Activated T-helper 9 cell treated with anti-CD3 and anti-CD28 coated beads, Interleukin-2, amount 50 U/mL, for 16 hours (primary cell): Measurements from ENCODE around the gene SOX6.

Experiments
- DNase-seq: peaks from one replicate; pipeline ENCODE4 v3.0.0-alpha.2; 2020; ENCODE audit warnings: low read depth

Gene SOX6

DNA sequence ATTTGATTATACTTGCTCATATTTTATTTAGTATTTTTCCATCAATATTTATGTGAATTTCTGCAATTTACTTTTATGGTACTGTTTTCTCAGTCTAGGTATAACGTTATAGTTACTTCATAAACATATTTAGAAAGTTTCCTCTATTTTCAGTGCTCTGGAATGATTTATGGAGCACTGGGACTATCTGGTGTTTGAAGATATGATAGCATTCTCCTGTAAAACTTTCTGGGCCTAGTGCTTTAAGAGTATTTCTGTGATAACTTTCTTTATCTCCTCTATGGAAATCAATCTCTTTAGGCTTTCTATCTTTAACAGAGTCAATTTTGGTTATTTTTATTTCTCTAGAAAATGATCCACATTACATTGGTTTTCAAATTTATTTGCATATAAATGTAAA lies 85.1 kb downstream of the SOX6 start:
- DNase-seq, result no peak

DNA sequence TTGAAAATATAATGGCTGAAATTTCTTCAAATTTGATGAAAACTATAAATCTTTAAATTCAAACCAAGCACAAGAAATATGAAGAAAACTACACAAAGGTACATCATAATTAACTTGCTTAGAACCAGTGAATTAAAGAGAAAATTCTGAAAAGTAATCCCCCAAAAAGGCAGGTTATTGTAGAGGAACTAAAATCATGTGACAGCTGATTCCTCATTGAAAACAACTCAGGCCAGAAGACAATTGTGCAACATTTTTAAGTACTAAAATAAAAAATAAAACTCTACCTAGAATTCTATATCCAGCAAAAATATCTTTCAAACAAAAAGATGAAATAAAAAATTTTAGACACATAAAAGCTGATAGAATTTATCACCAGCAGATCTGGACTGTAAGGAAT lies 90.3 kb downstream of the SOX6 start:
- no peak for DNase-seq

DNA sequence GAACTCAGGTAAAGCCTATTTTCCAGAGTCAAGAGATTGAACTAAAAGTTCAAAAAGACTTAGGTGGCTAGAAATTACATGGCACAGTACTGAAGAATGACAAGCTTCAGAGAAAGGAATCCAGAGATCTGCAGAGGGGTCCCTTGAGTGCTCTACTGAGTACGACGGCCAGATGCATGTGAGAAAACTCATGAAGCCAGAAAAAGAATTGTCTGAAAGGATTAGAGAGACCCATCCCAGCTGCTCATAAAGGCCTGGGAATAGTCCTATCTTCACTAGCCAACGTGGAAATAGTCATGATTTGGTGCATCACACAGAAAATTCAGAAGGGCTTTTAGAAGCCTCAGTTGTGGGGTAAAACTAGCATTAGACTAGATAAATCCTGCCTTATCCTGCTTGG lies 91.3 kb downstream of the SOX6 start:
- no peak for DNase-seq

DNA sequence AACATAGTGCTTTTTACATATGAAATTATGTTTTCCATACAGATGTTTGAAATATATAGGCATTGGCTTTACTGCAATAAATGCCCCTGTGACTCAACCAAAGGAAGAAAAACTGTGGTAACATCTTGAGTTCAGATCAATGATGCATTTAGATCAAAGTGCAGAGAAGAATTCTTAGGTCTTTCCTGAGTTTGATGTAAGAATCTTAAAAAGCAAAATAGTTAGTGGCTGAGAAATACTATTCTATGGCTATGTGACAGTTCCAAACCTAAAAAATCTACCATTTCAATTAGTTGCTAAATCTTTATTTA lies 93.7 kb downstream of the SOX6 start:
- DNase-seq, result no peak

DNA sequence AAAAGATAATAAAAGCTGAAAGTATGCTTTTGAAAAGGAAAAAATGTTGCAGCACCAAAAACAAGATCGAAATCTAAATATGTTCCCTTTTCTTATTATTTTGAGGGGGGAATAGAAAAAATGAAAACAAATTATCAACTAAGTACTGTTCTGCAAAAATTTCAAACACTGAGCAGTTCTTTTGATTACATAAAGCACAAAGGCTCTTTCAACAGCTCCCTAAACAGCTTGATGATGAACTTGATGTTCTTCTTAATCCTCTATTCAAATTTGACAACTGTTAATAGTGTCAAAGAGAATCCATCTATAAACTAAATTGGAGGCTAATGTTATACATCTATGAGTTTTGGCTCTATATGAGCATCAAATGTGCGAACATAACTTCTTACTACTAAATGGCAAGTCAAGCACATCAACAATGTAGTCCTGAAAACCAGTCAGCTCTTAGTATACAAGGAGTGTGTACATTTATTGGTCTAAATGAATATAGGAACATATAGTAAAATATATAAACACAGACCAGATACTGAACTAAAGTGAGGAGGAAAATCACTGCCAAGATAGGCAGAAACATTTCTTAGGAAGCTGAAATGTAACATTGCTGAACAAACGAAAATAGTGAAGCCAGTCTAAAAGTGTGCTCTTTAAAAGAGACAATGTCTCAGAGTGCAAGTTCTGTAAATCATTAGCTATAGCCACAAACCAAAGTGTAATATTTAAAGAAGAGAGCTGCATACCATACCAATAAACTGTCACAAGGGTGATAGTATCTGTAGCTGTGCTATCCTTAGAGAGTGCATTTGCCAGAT lies 94.3 kb downstream of the SOX6 start:
- DNase-seq, result no peak

DNA sequence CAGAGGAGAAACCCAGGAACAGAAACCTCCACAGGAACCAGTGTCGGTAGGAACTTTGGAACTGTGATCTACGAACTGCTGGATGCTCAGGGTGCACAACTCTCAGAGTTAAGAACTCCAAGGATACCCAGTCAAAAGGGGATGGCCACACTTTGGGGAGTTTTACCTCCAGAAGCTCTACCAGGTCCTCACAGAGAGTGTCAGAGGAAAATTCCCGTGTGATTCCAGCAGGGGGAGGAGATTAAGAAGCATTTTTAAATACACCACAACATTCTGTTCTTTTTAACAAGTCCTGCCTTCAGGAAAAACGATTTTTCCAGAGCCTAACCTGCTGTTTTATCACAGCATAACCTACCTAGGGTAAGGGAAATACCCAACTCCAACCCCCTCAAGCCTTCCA lies 104.0 kb downstream of the SOX6 start:
- DNase-seq, result no peak

DNA sequence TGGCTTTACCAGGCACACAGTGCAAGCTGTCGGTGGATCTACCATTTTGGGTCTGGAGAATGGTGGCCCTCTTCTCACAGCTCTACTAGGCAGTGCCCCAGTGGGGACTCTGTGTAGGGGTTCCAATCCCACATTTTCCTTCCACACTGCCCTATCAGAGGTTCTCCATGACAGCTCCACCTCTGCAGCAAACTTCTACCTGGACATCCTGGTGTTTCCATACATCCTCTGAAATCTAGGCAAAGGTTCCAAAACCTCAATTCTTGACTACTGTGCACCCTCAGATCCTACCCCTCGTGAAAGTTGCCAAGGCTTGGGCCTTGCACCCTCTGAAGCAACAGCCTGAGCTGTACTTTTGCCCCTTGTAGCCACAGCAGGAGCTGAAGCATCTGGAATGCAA lies 108.1 kb downstream of the SOX6 start:
- no peak for DNase-seq

DNA sequence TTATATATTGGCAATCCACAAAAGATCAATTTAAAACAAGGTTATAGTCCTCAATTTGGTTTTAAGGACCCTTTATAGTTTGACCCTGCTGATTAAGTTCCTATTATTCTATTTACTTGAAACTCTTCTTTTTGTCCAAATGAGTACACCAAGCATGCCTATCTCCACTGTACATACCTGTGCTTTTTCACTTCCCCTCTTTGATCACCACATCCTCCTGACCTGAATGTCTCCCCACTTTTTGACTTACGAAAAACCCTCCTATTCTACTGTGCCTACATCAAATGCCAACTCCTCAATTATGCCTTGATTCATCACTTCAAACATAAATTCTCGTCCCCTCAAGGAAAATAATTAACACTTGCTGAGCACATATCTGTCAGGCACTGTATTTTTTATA lies 113.5 kb downstream of the SOX6 start:
- no peak for DNase-seq

DNA sequence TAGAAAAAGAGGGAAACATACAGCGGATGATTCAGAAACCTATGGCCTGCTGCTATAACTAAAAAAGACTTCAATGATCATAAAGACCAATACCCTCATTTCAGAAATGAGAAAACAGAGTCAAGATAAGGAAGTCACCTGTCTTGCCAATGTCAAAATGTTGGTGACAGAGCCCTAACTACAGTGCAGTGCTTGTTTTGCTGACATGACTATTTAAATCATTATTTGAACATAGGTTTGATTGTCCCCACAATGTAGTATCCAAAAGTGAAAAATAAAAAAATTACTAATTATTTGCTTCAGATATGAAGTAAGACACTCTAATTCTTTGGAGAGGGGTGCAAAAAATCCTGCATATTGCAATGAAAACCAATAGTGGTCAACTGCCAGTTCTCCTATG lies 115.7 kb downstream of the SOX6 start:
- DNase-seq, result no peak

DNA sequence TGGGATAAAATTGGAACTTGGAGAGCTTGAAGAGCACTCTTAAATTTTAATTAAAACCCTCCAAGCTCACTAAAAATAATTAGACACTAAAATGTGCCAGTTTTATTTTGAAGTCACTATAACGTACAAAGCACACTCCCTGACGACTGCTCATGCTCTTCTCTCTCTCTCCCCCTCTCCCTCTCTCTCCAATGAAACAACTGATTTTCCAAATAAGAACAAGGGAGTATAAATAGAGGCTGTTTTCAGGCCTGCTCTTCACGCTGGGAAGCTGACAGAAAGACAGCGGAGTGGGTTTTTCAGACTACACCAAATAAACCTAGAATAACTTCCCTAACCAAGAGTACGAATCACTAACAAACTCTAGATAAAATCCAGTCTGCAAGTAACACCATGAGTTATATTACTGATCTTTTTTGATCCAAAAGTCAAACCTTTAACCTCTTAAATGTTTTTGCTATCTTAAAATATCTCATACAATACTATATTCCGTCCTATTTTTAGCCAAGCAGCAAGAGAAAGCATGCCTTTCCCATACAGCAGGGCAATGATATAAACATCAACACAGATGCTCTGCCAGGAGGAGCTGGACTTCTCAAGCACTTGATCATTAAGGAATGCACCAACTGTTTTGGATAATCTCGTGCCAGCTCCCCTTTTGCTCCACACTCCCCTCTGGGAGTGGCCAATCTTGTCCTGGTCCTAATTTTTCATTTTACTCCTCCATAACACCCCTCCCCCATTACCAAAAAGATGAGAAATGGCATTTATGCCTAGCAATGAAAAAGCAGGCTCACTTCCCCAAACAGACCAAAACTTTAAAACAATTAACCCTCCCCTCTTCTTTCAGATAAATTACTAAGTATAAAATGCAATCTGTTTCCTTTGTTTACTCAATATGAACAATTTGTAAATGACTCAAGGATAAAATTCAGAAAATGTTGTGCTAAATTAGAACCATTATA lies 116.9 kb downstream of the SOX6 start:
- no peak for DNase-seq

DNA sequence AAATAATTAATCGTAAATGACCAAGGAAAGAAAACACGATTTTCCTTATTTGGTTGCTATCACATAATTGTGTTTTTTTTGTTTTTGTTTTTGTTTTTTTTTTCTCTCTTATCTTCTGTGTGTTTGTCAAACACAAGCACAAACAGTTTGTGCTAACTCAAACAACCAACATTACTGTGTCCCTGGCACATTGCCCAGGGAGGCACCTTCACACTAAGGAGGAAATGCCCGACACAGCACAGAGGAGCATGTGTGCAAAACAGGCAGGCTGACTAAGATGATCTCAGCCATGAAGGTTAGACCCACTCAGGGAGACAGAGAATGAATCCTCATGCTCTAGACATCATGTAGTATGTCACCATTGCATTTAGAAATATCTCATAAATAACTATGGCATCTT lies 130.1 kb downstream of the SOX6 start:
- DNase-seq, result no peak

DNA sequence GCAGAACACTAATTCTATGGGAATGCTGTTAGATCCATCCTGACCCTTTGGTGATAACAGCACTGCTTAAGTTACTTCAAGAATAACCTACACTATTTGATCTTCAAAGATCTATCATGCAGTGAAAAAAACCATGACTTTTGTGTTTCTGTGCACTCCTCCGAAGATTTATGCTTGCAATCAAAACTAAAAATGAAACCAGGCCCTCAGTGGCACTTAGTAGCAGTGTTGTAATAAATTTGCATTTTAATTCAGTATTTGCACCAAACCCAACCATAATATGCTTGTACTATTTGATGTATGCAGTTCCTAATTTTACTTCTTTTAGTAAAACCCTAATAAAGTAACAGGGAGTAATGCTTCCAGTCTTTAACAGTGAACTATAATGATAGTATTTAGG lies 130.7 kb downstream of the SOX6 start:
- DNase-seq, result no peak

DNA sequence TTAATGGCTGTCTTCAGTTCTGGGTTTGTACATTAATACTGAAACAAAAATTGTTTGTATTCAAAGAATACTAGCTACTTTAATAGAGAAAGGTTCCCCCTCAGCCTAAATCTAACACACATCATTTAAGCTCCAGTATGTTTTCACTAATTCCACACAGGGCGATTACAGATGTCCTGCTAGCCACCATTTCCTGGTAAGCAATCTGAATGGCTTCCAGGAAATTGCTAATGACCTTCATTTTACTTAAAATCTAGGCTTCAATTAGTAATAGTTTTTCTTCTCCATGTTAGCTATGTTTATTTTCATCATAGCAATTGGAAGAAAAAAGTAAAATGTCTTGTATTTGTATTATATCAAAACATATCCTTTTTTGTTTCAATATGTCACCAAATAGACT lies 132.8 kb downstream of the SOX6 start:
- no peak for DNase-seq

DNA sequence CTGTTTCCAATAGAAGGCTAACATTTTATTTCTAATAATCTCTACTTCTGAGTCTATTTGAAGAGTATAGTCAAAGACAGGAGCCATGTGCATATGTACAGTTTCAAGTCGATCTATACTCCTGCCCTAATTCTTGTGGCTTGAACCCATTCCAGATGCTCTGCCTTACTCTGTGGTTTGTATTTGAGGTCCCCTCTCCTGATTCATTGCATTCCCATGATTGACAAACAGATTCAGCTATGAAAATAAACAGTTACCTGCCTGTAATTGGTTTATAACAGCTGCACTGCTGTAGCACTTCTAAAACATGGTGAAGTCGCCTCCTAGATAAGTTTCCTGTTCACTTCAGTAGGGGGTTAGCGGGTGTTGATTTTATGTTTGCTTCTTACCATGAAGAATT lies 138.7 kb downstream of the SOX6 start:
- no peak for DNase-seq

DNA sequence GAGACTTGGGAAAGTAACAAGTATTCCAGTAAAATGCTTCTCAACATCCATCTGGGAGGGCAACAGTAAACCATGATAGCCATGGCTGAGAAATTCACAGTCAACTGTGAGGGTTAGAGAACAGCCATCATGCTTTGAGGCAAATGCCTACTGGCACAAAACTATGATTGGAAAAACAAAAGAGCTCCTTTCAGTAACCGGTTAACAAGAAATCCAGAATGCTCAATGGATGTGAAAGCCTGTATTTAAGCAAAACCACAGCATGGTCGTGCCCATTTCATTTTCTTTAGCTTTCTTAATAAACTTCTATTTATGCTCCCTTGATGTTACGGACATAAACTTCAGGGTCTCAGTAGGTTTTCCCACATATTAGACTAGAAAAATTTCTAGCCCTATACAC lies 139.5 kb downstream of the SOX6 start:
- no peak for DNase-seq

DNA sequence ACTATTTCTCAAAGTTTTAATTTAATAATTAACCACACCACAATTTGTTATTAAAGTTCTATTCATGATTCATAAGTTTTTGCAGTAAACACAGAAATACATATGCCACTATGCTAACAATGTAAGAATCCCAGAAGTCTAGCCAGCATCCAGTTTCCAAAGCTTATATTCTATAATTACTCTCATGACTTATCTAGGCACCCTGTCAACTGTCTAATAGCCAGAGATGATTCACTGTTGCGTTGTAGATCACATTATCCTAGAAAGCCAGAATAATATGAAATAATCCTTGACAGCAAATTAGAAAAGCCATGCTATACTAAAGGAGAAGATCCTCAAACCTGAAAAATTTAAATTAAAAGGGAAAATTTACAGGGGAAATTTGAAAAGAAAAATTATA lies 141.0 kb downstream of the SOX6 start:
- no peak for DNase-seq

DNA sequence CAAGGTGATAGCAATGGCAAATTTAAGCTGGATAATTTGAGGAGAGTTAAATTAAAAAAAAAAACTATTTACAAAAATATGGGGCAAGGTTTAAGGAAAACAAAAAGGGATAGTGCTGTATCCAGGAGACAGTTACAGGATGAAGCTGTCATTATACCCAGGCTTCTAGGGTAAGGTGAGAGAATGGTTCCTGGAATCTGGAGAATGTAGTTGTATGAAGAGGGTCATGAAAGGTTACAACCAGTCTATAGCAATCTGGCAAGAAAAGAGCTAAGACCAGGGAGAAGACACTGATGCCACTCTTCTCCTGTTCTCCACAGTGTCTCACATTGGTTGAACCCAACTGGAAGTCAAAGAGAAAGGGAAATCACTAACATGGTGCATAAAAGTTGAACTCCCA lies 144.9 kb downstream of the SOX6 start:
- DNase-seq, result no peak

DNA sequence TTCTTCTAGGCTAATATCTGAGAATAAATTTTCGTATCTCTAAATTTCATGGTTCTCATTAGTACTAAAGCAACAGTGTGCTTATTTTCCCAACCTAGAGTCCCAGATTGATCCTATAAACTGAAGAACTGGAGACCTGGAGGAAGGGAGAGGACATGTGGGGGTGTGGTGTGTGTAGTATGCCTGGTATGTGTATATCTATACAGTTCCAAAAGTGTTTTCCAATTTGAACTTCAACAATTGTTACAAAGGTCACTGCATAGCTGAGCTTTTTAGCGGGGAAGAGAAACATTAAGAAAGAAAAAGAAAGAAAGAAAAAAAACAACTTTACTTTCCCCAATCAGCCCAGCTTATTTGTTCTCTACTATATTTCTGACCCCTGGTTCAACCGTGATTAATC lies 152.1 kb downstream of the SOX6 start:
- no peak for DNase-seq

DNA sequence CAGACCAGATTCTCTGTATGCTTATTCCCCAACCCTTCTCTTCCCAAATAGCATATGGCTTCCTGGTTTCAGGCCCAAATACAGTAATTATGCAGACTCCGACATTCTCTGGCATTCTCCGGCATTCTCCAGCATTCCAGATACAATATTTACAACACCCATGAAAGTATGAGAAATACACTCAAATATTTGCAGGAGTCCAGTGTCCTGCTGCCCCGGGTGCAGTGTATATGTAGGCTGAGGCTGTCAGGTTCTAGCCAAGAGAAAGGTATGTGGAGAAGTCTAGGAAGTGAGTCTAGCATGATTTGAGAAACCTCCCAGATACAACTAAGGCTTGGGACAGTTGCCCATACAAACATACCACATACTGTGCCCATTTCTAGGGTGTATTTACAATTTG lies 160.7 kb downstream of the SOX6 start:
- no peak for DNase-seq

DNA sequence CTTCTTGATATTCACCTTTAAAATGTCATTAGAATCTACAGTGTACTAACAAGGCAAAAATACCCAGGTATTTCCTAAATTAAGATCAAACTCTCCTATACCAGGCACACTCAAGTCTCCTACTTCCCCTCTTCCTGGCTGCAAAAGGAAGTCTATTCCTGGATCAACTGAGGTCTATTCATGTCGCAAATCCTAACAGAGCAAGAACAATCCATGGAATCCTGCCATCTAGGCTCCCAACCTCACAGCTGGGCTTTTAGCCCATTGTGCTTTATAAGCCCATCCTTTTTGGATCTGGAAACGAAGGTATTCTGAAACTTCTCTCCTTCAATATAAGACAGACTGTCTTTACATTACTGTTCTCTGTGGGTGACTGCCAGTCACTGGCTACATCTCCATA lies 161.8 kb downstream of the SOX6 start:
- no peak for DNase-seq

DNA sequence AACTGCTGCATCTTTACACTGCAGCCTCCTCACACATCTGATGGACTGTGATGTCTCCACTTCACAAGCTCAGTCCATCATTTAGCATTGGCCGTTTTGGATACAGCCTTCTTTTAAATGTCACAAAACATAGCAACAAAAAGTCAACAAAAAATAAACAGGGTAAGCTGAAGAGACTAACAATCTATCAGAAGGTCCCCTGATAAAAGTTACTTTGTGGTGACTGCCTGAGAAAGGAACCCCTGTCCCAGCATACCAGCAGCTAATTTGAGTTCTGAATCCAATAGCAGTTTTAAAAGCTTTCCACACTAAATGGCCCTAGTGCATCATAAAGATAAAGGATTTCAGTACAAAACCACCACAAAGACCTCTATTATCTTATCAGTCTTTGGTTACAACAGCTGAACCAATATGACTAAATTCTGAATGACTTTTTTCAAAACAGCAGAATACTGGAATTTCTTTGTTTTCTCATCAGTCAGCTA lies 162.4 kb downstream of the SOX6 start:
- no peak for DNase-seq

DNA sequence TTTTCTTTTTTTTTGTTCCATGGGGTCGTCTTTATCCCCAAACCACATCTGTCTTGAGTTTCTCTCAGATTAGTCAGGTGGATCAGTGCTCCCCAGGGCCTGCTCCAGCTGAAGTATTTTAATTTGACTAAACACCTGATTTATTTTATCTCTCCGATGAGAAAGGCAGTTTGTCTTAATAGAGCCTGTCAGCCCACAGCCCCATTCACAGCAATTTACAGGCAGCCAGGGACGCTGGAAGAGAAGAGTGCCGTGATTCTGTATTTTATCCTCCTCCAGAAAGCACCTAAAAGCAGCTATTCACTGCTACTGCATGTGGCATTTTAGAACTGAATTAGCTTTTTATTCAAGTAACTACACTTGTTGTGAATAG lies 164.5 kb downstream of the SOX6 start:
- no peak for DNase-seq

DNA sequence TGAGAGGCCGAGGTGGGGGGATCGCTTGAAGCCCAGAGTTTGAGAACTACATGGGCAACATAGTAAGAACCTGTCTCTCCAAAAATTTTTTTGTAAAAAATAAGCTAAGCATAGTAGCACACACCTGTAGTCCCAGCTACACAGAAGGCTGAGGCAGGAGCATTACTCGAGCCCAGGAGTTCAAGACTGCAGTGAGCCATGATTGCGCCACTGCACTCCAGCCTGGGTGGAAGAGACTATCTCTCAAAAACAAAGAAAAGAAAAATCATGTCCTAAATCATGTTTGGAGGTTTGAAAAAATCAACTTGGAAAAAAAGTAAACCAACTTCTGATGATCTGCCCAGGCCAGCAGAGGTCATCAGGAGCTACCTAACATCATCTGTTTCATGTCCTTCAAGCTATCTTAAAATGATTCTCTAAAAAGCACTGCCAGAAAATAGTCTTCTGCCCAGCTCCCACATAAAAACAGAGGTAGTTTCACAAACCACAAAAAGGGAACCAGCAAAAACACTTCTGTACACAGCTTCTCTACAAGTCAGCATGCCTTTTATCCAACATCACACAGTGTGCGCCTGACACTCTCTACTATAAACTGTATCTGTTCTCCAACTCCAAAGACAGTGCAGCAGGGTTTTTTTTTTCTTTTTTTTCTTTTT lies 165.0 kb downstream of the SOX6 start:
- DNase-seq, result no peak
